D341Med (cell line): ENCODE data around the gene HS1BP3.

Experiments used
- DNase-seq: peaks from one replicate; pipeline ENCODE4 v3.0.0; 2012; ENCODE audit warnings: low spot score

The HS1BP3 gene

DNA sequence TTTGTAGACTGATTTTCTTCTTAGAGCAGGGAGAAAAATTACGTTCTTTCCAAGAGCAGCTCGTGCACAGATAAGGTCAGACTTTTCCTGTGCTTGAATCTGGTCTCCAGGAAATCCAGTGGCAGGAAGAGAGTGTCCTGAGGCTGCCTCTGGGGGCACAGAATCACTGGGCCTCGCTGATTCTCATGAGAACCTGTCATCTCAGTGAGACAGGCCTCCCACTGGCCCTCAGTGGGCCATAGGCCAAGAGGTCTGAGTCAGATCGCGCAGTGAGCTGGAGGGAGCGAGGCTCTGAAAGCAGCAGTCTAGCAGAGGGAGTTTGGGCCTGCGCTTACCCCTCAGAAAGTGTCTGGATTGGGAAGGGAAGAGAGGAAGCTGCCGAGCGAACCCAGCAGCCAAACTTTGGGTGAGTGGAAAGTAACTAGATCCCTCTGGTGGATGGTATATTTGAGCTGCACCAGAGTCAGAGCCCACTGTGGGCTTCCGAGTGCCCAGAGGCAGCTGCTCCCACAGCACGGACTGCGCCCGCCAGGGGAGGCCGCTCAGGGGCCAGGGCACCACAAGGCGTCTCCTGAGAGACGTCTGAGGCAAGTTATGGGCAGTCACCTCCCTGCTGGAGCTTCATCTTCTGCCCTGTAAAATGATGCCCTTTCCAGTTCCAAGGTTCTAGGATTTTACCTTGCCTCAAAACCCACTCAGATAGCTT lies 24.2 kb upstream of the HS1BP3 start:
- no peak for DNase-seq

DNA sequence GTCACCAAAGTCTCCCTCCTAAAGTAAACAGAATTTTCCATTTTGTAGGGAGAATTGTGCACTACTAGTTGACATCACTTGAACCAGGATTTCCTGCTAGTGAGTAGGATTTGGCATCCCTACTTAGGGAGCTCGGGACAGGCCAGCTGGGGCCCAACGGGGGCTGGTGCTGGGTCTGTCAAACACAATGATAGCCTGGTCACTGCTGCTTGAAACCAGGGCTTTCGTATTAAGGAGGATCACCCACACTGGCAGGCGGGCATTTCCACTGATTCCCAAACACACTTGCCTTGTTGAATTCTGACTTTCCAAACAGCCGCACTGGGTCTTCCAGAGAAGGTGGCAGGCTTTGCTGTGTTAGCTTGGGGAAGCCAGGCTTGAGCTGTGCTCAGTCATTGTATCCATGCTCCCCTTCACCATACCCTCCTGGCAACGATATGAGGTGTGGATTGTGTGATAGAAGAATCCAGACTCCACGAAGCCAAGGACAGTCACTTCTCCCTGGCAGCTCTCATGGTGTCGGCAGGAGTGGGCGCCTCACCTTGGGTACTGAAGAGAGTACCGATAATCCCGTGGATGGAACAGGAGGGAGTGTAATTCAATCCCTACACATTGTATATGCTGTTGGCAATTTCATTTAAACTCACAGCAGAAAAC lies 23.5 kb upstream of the HS1BP3 start:
- DNase-seq, result no peak

DNA sequence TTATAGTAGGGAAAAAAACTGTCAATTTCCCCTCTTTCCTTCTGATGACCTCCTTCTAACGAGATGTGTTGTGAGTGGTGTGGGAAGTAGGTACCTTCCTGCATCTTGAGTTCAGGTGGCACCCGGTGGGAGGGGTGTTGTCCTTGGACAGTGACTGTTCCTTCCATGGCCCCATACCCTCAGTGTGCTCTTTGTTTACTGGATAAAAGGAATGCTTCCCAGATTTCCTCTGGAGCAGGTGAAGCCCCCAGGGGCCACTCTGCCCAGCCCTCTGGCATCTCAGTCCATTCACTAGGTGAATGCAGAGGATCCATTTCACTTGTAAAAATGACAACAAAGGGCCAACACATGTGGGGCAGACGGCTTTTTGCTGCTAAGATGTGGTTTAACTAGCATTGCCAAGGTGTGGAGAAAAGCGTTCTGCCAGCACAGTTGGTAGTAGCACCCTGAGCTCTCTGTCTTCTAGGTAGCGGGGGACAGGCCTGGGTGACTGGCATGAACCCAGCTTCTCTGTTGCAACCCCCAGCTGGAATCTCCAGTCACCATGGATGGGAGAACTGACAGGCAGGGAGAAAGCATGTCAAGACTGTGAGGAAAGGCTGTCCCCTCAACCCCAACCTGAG lies 22.9 kb upstream of the HS1BP3 start:
- no peak for DNase-seq

DNA sequence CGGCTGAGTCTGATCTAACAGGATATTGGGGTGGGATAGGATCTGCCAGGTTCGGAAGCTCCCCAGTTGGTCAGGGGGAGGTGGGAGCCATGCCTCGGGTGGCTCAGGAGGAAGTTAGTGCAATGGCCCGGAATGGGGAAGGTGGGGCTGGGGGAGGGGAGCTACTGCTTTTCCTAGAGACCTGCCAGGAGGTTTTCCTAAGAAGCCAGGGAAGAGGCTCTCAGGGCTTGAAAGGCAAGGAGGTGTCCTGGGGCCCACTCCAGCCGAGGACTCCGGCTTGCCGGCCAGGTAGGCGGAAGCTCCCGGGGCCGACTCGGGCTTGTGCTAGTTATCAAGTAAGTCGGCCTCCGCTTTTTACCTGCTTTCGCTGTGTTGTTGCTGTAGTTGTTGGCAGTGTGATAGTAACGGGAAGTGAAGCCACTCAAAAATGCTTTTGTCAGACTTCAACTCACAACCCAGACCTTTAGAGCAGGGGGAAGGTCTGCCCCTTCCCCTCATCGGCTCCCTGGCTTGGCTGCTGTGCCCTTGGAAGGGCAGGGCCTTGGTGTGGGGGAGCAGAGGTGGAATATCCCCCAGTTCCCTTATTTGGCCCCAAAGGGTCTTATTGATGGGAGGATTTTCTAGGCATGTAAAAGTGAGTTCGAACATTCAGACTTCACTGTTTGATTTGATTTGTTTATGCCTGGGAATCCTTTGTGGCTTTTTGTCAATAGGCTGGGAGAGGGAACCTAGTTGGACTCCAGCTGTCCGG lies 21.5 kb upstream of the HS1BP3 start:
- no peak for DNase-seq

DNA sequence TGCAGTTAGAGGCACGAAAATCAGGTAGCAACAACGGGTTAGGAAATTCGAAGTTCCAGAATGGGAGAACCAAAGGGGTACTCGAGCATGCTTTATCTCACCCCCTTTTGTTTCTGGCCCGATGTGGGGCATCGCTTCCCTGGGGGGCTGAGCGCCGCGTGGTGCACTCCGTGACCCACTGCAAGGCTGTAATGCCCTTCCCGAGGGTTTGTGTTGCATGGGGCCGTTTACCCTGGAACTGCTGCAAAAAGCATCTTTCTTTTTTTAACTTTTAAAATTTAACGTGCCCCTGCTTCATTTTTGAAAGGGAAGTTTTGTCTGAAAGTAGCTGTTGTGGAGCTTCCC lies 20.8 kb upstream of the HS1BP3 start:
- DNase-seq, result no peak

DNA sequence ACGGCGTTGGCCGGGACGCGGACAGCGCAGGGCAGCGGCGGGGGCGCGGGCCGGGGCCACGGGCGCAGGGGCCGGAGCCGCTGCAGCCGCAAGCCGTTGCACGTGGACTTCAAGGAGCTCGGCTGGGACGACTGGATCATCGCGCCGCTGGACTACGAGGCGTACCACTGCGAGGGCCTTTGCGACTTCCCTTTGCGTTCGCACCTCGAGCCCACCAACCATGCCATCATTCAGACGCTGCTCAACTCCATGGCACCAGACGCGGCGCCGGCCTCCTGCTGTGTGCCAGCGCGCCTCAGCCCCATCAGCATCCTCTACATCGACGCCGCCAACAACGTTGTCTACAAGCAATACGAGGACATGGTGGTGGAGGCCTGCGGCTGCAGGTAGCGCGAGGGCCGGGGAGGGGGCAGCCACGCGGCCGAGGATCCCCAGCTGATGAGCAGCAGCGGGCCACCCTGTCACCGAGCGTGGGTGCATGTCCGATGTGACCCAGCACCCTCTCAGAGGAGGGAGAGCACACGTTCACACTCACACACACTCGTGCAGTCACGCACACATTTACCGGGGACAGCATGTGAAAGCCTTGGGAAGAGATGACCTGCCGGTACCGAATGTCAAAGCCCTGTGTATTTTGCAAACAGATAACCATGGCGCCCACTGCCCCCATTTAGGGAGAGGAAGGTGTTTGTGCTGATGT lies 20.3 kb upstream of the HS1BP3 start:
- DNase-seq, result no peak

DNA sequence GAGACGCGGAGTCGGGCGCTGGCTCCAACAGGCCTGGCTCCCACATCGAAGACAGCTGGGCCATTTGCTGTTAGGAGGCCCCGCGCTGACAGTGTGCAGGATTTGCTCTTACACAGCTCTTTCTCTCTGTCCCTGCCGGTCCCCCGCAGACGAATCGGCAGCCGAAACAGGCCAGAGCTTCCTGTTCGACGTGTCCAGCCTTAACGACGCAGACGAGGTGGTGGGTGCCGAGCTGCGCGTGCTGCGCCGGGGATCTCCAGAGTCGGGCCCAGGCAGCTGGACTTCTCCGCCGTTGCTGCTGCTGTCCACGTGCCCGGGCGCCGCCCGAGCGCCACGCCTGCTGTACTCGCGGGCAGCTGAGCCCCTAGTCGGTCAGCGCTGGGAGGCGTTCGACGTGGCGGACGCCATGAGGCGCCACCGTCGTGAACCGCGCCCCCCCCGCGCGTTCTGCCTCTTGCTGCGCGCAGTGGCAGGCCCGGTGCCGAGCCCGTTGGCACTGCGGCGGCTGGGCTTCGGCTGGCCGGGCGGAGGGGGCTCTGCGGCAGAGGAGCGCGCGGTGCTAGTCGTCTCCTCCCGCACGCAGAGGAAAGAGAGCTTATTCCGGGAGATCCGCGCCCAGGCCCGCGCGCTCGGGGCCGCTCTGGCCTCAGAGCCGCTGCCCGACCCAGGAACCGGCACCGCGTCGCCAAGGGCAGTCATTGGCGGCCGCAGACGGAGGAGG lies 19.6 kb upstream of the HS1BP3 start:
- DNase-seq, result no peak

DNA sequence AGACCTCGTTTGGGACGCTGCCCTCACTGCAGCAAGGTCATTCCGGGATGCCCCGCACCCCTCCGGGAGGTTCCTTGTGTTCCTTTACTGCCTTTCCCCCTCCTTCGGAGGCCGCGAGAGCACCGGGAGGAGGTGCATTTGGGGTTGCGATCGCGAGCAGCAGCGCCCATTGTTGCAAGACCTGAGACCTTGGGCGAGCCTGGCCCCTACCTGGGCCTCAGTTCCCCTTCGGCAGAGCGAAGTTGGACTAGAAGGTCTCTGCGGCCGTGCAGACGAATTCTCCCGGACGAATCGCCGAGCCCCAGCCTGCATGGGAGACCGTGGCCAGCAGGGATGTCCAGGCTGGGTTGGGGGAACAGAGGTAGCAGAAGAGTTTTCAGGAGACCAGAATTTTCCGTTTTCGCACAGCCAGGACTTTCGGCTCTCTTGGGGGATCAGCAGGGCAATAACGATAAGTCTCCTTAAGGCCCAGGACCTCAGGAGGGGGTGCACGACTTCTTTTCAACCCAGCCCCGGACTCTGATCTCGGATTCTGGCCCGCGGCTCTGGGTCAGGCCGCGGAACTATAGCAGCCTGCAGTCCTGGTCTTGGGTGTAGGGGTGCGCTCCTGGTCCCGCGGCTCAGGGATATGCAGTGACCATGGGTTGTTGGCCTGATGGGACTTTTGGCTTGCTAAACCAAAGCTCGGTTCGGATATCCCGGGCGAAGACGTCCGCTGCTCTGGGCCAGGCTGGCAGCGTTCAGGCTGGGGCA lies 18.8 kb upstream of the HS1BP3 start:
- no peak for DNase-seq

DNA sequence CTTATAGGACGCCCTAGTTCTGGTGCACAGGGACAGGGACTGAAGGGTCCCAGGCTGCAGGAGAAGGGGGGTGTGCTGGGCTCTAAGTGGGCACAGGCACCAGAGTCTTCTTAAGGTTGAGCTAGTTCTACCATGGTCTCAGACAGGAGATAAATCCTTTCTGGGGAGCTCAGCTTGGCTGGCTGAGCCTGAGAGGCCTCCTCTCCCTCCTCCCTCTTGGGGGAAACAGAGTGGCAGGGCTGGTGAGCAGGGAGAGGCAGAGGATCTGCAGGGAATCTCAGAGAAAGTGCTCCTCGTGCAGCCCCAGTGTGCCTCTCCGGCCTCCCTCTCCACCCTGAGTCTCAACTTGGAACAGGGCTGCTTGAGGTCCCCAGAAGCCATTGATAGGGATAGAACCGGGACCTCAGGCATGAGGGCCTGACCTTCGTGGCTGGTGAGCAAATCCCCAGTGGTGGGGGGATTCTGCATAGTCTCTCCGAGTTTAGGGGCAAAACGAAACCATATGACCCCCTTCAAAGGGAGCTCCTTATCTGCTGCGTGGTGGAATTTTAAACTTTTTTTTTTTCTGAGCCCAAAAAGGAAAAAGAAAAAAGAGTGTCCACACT lies 18.1 kb upstream of the HS1BP3 start:
- no peak for DNase-seq

DNA sequence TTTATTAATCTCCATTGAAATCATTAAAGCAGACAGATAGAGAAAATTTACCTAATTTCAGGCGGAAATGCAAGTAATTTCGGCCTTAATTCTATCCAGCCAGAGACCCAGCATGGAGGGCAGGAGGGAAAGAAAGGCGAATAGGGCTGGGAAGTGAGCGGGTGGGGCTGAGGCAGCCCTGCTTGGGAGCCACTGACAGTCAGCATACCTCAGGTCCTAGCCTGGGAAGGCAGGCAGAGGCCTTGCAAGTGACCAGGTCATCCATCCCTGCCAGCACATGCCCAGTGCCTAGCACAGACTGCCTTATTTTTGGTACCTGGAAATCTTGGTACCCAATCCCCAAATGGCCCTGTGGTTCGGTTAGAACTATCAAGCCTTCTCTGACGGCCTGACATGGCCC lies 17.6 kb upstream of the HS1BP3 start:
- DNase-seq, result no peak

DNA sequence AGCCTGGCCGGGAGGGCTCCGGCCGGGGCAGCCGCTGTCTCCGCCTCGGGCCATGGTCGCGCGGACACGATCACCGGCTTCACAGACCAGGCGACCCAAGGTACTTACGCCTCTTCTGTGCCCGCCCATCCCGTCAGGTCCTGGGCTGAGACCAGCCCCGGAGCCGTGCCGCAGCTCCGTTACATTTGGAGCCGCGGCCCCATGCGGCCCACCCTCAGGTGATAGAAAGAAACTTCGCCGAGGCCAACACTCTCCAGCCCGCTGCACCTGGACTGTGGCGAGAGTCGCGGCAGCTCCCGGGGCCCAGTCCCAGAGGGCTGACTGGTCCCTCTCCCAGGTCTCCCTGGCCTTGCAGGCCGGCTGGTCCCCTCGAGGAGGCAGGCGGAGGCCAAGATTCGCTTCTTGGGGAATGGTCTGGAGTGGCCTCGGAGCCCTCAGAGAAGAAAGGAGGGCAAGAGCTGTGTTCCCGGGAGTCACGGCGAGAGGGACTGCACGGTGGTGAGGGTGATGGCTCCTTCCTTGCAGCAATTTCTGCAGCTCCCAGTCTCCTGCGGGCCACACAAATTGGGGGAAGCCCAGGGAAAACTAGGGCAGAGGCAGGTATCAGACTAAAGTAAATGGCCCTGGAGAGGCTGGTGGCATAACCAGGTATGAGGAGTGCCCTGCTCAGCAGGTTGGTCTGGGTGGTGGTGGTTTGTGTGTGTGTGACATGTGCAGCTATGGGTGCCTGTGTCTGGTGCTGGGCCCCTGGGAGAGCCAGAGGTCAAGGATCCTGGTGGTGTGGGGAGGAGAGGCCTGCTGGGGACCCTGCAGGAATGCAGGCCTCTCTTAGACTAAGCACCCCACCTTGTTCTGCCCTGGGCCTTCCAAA lies 16.9 kb upstream of the HS1BP3 start:
- DNase-seq, result no peak

DNA sequence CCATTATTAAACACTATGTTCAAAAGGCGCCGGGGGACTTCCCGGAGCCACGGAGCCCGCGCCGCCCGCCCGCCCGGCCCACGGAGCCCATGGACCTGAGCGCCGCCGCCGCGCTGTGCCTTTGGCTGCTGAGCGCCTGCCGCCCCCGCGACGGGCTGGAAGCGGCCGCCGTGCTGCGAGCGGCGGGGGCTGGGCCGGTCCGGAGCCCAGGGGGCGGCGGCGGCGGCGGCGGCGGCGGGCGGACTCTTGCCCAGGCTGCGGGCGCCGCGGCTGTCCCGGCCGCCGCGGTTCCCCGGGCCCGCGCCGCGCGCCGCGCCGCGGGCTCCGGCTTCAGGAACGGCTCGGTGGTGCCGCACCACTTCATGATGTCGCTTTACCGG lies 16.2 kb upstream of the HS1BP3 start:
- peak; percentile 63 for DNase-seq

DNA sequence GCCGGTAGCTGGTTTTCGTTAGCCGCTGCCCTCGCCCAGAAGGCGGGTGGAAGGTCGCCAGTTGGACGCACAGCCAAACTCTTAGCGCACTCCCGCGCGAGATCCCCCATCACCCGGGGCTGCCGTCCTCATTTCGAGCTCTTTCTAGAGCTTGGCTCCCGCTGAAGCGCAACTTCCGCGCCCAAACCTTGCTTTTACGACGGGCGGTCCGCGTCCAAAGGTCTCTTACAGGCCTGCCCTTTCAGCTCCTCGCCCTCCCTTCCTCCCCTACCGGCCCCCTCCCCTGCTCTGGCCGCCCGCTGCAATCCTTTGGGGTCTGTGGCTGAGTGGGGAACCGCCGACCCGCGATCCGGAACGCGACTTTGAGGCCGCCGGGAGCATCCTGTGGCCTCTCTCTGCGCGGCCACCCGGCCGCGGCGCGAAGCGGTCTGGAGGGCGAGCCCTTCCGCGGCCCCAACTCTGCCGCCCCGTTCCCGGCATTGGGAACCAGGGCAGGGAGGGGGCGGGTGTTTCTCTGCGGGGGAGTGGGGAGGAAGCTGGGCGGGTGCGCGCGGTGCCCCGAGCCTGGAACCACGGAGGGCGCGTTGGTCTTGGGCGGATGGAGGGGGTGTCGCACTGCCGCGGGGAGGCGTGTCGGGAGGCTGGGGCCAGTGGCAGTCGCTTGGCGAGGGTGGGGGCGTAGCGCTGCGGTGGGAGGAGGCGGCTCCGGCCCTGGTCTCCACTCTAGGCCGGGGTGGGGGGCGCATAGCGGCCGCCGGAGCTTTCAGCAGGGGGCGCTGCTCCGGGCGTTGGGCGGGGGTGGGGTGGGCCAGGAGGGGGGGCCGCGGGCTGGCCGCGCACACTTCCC lies 15.6 kb upstream of the HS1BP3 start, which contains the start of gene GDF7:
TSS of gene GDF7 (plus strand) at position 841 of the 847 bp plus-strand sequence. CDS start 96 bp downstream, outside the sequence.
- DNase-seq, result peak; percentile 60

DNA sequence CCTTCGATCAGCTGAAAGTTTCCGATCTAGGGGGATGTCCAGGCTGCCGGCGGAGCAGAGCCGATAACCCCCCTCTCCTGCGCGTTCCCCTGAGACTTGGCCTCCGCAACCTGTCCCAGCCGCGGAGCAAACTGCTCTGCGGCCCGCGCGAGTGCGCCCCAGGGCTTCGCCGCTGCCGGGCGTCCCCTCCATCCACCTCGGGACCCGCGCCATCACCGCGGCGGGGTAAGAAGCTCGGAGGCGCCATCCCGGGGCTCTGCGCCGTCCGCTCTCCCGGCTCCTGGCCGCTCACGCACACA lies 15.1 kb upstream of the HS1BP3 start:
- DNase-seq, result peak; percentile 59

DNA sequence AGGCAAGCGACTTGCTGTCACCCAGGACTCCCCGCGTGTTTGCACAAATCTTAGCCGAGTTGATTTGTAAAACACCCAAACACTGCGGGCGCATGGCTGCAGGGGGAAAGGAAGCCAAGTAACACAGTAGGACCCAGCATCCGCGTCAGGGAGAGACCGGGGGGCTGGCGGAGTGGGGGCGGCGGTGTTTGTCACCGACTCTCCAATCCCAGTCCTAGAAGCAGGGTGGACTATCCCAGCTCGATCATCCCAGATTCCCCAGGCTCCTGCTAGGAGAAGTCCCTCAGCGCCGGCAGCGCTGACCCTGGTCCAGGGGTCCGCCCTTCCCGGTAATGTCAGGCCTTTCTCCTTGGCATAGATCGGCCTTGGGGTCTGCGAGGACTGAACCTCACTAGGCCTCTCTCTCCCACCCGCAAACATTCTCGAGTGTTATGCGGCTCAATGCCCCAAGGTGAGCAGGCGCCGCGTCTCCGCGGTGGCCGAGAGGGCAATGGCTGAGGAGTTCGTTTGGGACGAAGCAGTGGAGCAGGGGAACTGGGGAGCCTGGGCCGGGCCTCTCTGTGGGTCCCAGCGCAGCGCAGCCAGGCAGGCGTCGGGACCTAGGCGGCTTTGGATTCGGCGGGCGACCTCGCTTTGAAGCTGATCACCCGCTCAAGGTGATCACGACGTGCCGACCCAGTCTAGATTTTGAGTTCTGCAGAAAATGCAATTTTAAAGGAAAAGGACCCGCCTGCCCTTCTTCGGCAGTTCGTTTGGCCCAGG lies 14.5 kb upstream of the HS1BP3 start:
- DNase-seq, result no peak

DNA sequence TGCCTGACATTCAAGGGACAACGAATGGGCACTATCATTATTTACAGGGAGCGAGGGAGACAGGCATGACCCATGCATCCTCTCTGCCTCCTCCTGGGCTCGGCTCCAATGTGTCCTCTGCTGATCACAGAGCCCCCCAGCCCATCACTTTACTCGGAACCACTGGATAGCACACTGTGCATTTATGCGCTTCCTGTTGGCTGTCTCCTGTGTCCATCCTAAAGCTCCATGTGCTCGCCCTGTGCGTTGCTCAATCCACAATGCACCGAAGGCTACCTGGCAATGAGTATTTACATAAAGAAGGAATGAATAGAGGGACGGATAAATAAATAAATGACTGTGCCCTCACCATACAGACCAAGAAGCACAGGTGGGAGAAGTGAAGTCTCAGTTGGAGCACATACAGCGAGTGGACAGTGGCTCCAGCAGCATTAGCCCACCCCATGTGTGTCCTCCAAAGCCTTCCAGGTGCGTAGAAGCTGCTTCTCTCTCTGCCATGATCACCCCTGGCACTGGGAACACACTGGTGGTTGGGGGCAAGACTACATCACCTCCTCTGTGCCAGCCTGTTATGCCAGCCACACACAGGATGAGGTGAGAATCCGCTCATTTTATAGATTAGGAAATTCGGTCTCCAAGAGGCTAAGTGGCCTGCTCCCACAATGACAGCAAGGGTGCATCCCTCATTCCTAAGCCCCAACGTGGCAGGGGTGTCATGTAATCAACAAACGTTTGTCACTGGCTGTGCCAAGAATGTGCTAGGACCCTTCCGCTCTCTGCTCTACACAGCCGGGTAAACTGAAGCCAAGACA lies 13.7 kb upstream of the HS1BP3 start:
- no peak for DNase-seq

DNA sequence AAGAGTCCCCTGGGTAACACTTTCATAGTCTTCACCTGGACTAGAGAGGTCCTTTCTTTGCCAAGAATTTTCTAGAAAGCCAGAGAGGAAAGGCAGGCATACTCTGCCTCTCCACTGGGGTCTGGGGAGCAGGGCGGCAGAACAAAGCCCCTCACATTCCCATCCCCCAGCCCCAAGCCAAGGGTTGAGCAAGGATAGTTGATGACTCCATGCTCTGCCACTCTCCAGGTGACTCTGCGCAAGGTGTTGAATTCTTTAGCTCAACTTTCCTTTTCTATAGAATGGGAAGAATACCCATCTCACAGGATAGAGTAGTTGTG lies 13.1 kb upstream of the HS1BP3 start:
- no peak for DNase-seq
